Measurements from ENCODE around the gene TTC32. TPM values are rescaled to one million over a fixed set of nuclear protein-coding genes. Genes with fewer than 3 reads are reported as not detected.

TTC32 gene
- total and polyA plus RNA-seq, 8 donors, result 3.2 to 24.3 (median 5.2) TPM

DNA sequence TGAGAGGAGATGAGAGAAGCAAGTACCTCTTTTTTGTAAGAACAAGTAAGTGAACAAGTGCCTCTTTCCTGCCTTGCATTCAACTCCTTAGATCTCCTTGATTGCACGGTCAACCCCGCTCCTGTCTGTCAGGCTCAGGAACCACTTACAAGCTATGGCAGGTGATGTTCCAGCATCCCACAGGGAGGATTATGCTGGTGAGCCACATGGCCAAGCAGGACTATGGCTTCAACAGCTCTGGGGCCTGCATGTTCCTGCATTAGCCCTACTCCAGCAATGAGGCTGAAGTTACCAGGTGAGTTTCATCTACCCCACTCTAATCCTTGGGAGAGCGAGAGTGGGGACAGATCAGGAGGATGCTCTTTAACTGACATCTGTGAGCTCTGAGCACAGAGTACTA, 29.5 kb downstream of the TTC32 start:
- Histone ChIP-seq H3K27ac (no peak overlapping the region), H3K27me3 (no peaks in the 10 kb centered on the region), H3K4me3 (no peak overlapping the region), H3K9me3 (no peaks in the 10 kb centered on the region), H3K36me3 (no peaks in the 10 kb centered on the region), H3K4me1 (no peaks in the 10 kb centered on the region)
- DNase-seq (no peak), ATAC-seq (no peak), FAIRE-seq (no peak)
- 71 to 83% methylated on average over 3 of the region's 3 CpGs for WGBS, 2 donors
- TF ChIP-seq, protein P1, sequence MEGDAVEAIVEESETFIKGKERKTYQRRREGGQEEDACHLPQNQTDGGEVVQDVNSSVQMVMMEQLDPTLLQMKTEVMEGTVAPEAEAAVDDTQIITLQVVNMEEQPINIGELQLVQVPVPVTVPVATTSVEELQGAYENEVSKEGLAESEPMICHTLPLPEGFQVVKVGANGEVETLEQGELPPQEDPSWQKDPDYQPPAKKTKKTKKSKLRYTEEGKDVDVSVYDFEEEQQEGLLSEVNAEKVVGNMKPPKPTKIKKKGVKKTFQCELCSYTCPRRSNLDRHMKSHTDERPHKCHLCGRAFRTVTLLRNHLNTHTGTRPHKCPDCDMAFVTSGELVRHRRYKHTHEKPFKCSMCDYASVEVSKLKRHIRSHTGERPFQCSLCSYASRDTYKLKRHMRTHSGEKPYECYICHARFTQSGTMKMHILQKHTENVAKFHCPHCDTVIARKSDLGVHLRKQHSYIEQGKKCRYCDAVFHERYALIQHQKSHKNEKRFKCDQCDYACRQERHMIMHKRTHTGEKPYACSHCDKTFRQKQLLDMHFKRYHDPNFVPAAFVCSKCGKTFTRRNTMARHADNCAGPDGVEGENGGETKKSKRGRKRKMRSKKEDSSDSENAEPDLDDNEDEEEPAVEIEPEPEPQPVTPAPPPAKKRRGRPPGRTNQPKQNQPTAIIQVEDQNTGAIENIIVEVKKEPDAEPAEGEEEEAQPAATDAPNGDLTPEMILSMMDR (IDR thresholded peaks at IDR 0.05), result no peak
- intact Hi-C loops (cut with DNase I), result no loop called here

DNA sequence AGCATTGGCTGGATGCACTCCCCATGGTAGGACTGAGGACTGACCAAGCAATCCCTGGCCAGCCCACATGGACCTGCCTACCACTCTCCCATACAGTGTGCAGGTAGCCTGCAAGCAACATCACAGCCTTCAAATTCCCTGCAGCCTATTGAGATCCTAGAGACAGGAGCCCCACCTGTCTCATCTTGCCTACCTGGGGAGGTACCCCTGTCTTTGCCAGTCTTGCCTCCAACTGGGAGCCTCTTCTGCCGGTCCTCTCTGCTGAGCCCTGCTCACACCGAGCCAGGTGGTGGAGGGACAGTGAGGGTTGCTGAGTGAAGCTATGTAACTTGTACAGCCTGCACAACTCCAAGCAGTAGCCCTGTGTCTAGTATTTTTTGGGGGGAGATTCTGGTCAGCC, 29.9 kb downstream of the TTC32 start:
- H3K27me3 ChIP-seq, result no peaks in the 10 kb centered on the region
- DNase-seq, result no peak
- no peak for FAIRE-seq
- H3K4me1 ChIP-seq, result no peaks in the 10 kb centered on the region
- TF ChIP-seq, protein P1 (IDR thresholded peaks at IDR 0.05), result no peak
- ATAC-seq, result no peak
- intact Hi-C loops (cut with DNase I), result no loop called here
- WGBS, 2 donors, result 92 to 100% methylated on average over 2 of the region's 2 CpGs
- no peaks in the 10 kb centered on the region for H3K36me3 ChIP-seq
- H3K9me3 ChIP-seq, result no peaks in the 10 kb centered on the region
- H3K4me3 ChIP-seq, result no peak overlapping the region
- no peak overlapping the region for H3K27ac ChIP-seq

DNA sequence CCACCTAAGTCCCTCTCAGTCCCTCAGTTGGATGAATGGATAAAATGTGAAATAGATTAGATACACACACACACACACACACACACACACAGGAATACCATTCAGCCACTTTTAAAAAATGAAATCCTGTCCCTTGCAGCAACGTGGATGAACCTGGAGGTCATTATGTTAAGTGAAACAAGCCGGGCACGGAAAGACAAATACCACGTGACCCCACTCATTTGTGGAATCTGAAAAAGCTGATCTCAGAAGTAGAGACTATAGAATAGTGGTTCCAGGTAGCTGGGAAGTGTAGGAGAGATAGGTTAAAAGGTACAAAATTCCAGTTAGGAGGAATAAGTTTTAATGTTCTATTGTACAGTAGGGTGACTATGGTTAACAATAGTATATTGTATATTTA, 31.0 kb downstream of the TTC32 start:
- no peak overlapping the region for H3K27ac ChIP-seq
- FAIRE-seq, result no peak
- WGBS, 2 donors, result 69 to 70% methylated on average over 4 of the region's 4 CpGs
- TF ChIP-seq, protein P1 (IDR thresholded peaks at IDR 0.05), result no peak
- no peaks in the 10 kb centered on the region for H3K36me3 ChIP-seq
- no peak for ATAC-seq
- H3K4me3 ChIP-seq, result no peak overlapping the region
- intact Hi-C loops (cut with DNase I), result no loop called here
- H3K4me1 ChIP-seq, result no peaks in the 10 kb centered on the region
- no peaks in the 10 kb centered on the region for H3K9me3 ChIP-seq
- H3K27me3 ChIP-seq, result no peaks in the 10 kb centered on the region
- DNase-seq, result no peak

DNA sequence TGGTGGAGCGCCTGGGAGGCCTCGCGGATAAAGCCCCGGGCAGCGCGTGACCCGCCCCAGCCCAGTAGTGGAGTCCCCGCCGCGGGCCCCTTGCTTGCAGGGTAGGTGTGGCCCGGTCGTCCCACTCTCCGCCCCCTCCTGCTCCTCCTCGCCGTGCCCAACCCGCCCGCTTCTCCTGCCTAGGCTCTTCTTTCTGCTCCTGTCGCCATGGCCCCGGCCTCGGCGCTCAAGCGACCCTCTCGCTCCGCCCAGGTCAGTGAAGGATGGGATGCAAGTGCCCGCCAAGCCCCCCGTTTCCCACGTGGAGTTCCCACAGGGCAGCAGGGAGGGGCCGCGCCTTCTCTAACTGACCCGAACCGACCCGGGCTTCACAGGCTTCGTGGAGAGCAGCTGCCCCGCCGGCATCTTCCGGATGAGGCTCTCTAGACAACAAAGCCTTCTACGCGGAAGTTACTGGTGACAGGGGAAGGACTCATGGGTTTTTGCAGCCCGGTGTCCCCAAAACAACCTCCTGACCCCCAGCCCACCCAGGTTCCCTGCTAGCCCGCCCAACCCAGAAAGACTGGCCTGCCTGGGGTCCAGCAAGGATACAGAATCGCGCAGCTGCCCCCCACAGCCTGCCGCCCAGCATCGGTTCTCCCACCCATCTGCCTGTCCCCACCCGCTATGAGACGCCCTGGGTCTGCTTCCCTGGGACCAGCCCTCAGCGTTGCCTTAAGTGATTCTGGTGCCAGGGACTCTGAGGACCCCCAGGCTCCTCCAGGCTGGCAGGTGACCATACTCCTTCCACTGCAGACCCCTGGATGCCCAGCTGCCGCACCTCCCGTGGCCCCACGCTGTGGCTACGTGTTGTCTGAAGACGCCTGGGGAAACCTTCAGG, 32.8 kb downstream of the TTC32 start:
- WGBS, 2 donors, result 23 to 24% methylated on average over 51 to 52 of the region's 52 CpGs

More for the DNA sequence above, 32.8 kb downstream of the TTC32 start:
- Histone ChIP-seq H3K27me3 (no peaks in the 10 kb centered on the region), H3K27ac (no peak overlapping the region), H3K9me3 (no peaks in the 10 kb centered on the region), H3K4me1 (no peaks in the 10 kb centered on the region), H3K36me3 (no peaks in the 10 kb centered on the region), H3K4me3 (peak overlapping the region in 3 of 4 donors; percentile 13 to 44 (median 18))
- ATAC-seq (peak; percentile 35 to 87 (median 72)), FAIRE-seq (no peak), DNase-seq (peak in 5 of 6 donors; percentile 16 to 73 (median 34))
- TF ChIP-seq, protein P1 (IDR thresholded peaks at IDR 0.05), result no peak
- intact Hi-C loops (cut with DNase I), result loop anchor here in 2 of 3 donors (10.0 kb wide), 2 partner anchors 504 to 1344 kb away; no protein-coding TSS in a partner anchor
